H9 (cell line): Measurements from ENCODE around the gene PJVK. TPM values are rescaled to one million over a fixed set of nuclear protein-coding genes. Genes with fewer than 3 reads are reported as not detected.

ENCODE experiments used
- DNase-seq: peaks from one replicate; pipeline ENCODE4 v3.0.0-alpha.2; 2017
- H2AFZ ChIP-seq: one replicate; pipeline ENCODE4 v1.6.1; 2013; ENCODE audit warnings: mild to moderate bottlenecking, low read length, control low read depth, moderate library complexity
- H2AK5ac ChIP-seq: 2 replicates; pipeline ENCODE4 v1.6.1; 2013; ENCODE audit warnings: low read length, control low read depth, mixed read lengths; ENCODE audit not compliant: insufficient read length
- H2BK120ac ChIP-seq: one replicate; pipeline ENCODE4 v1.6.1; 2013; ENCODE audit warnings: low read depth, mild to moderate bottlenecking, low read length, control low read depth, inconsistent platforms; ENCODE audit not compliant: poor library complexity, severe bottlenecking
- H2BK12ac ChIP-seq: 2 replicates; pipeline ENCODE4 v1.6.1; 2013; ENCODE audit warnings: low read length, control low read depth, mixed read lengths, low read depth; ENCODE audit not compliant: insufficient read length
- H2BK15ac ChIP-seq: 2 replicates; pipeline ENCODE4 v1.6.1; 2013; ENCODE audit warnings: low read depth, low read length, control low read depth
- H2BK20ac ChIP-seq: one replicate; pipeline ENCODE4 v1.6.1; 2013; ENCODE audit warnings: low read depth, mild to moderate bottlenecking, low read length, control low read depth, inconsistent platforms; ENCODE audit not compliant: poor library complexity, severe bottlenecking
- H2BK5ac ChIP-seq: 2 replicates; pipeline ENCODE4 v1.6.1; 2013; ENCODE audit warnings: low read length, control low read depth, mixed read lengths; ENCODE audit not compliant: insufficient read length
- H3K14ac ChIP-seq: 2 replicates; pipeline ENCODE4 v1.6.1; 2013; ENCODE audit warnings: low read length, control low read depth; ENCODE audit not compliant: insufficient read depth
- H3K18ac ChIP-seq: 2 replicates; pipeline ENCODE4 v1.6.1; 2013; ENCODE audit warnings: low read depth, mild to moderate bottlenecking, mixed read lengths, low read length, control low read depth; ENCODE audit not compliant: insufficient read length
- H3K23ac ChIP-seq: 2 replicates; pipeline ENCODE4 v1.6.1; 2013; ENCODE audit warnings: low read length, control low read depth, mixed read lengths, low read depth; ENCODE audit not compliant: insufficient read length
- H3K23me2 ChIP-seq: 2 replicates; pipeline ENCODE4 v1.6.1; 2013; ENCODE audit warnings: low read depth, mild to moderate bottlenecking, mixed read lengths, low read length, control low read depth; ENCODE audit not compliant: insufficient read length, poor library complexity, severe bottlenecking
- H3K27ac ChIP-seq: 2 replicates; pipeline ENCODE4 v1.5.1; 2013; ENCODE audit warnings: low read length, control low read depth, mixed read lengths, low read depth; ENCODE audit not compliant: insufficient read length
- H3K27me3 ChIP-seq: 2 replicates; pipeline ENCODE4 v1.6.1; 2013; ENCODE audit warnings: low read length, control low read depth, inconsistent platforms; ENCODE audit not compliant: insufficient read depth
- H3K4ac ChIP-seq: 2 replicates; pipeline ENCODE4 v1.6.1; 2013; ENCODE audit warnings: low read depth, mild to moderate bottlenecking, control low read depth, inconsistent platforms, low read length, moderate library complexity
- H3K4me1 ChIP-seq: 2 replicates; pipeline ENCODE4 v1.6.1; 2013; ENCODE audit warnings: low read length, control low read depth, inconsistent platforms; ENCODE audit not compliant: insufficient read depth
- H3K4me2 ChIP-seq: 2 replicates; pipeline ENCODE4 v1.6.1; 2013; ENCODE audit warnings: low read length, control low read depth, mixed read lengths; ENCODE audit not compliant: insufficient read length, insufficient read depth
- H3K56ac ChIP-seq: 2 replicates; pipeline ENCODE4 v1.6.1; 2013; ENCODE audit warnings: low read depth, mild to moderate bottlenecking, mixed read lengths, low read length, control low read depth; ENCODE audit not compliant: insufficient read length
- H3K79me1 ChIP-seq: 2 replicates; pipeline ENCODE4 v1.6.1; 2013; ENCODE audit warnings: low read depth, mild to moderate bottlenecking, moderate library complexity, low read length, control low read depth, inconsistent platforms; ENCODE audit not compliant: insufficient read depth, poor library complexity, severe bottlenecking
- H3K79me2 ChIP-seq: 2 replicates; pipeline ENCODE4 v1.6.1; 2013; ENCODE audit warnings: low read length, control low read depth, inconsistent platforms; ENCODE audit not compliant: insufficient read depth
- H3K9ac ChIP-seq: 2 replicates; pipeline ENCODE4 v1.6.1; 2013; ENCODE audit warnings: low read length, control low read depth, mixed read lengths; ENCODE audit not compliant: insufficient read length; ENCODE audit errors: extremely low read depth
- H3K9me3 ChIP-seq: one replicate; pipeline ENCODE4 v1.6.1; 2013; ENCODE audit warnings: low read depth, low read length, inconsistent platforms; ENCODE audit not compliant: control insufficient read depth
- H3T11ph ChIP-seq: one replicate; pipeline ENCODE4 v1.6.1; 2013; ENCODE audit warnings: mild to moderate bottlenecking, low read length, control low read depth, inconsistent platforms
- H4K20me1 ChIP-seq: one replicate; pipeline ENCODE4 v1.6.1; 2013; ENCODE audit not compliant: control insufficient read depth, insufficient read length, insufficient read depth
- H4K5ac ChIP-seq: 2 replicates; pipeline ENCODE4 v1.6.1; 2013; ENCODE audit warnings: low read depth, mild to moderate bottlenecking, mixed read lengths, low read length, control low read depth; ENCODE audit not compliant: insufficient read length
- H4K8ac ChIP-seq: replicated peaks from 2 replicates; pipeline ENCODE4 v1.6.1; 2013; ENCODE audit warnings: low read length, control low read depth, mixed read lengths, low read depth; ENCODE audit not compliant: insufficient read length
- H4K91ac ChIP-seq: 2 replicates; pipeline ENCODE4 v1.6.1; 2013; ENCODE audit warnings: low read depth, mild to moderate bottlenecking, moderate library complexity, mixed read lengths, low read length, control low read depth; ENCODE audit not compliant: insufficient read length
- H3K27ac Mint-ChIP-seq, 3 experiments: 2 replicates in 2 of 3; 3 replicates in 1 of 3; pipeline ENCODE4 v1.8.0; 2020 to 2021; ENCODE audit warnings: mixed read lengths in 3 of 3, mild to moderate bottlenecking in 1 of 3, moderate library complexity in 1 of 3
- H3K27me3 Mint-ChIP-seq: 2 replicates; pipeline ENCODE4 v1.8.0; 2021; ENCODE audit warnings: low read depth, mild to moderate bottlenecking, moderate library complexity, mixed read lengths
- H3K36me3 Mint-ChIP-seq, 3 experiments: 2 replicates in 2 of 3; 3 replicates in 1 of 3; pipeline ENCODE4 v1.8.0; 2020 to 2021; ENCODE audit warnings: low read depth in 3 of 3, mixed read lengths in 3 of 3; ENCODE audit not compliant: insufficient read depth in 1 of 3
- H3K4me1 Mint-ChIP-seq, 2 experiments: 2 replicates each; pipeline ENCODE4 v1.8.0; 2020; ENCODE audit warnings: mixed read lengths in 2 of 2
- H3K4me3 Mint-ChIP-seq, 2 experiments: 2 replicates in 1 of 2; 3 replicates in 1 of 2; pipeline ENCODE4 v1.8.0; 2020 to 2021; ENCODE audit warnings: mild to moderate bottlenecking in 2 of 2, mixed read lengths in 2 of 2, moderate library complexity in 1 of 2
- H3K9me3 Mint-ChIP-seq, 2 experiments: 2 replicates in 1 of 2; 3 replicates in 1 of 2; pipeline ENCODE4 v1.8.0; 2020; ENCODE audit warnings: mild to moderate bottlenecking in 2 of 2, mixed read lengths in 2 of 2, moderate library complexity in 1 of 2
- CTCF ChIP-seq: fragments of 200-600 bp; sonication (generic); conservative IDR thresholded peaks from 3 replicates; pipeline ENCODE4 v1.8.0; 2021; ENCODE audit warnings: antibody characterized with exemption, mild to moderate bottlenecking
- WGBS: extraction: QIAGEN DNeasy Blood & Tissue Kit; methylation state at CpG from one replicate; pipeline ENCODE4 v1.1.7; 2013; ENCODE audit warnings: missing lambda C conversion rate, low lambda C conversion rate, mixed read lengths; ENCODE audit not compliant: insufficient read length; ENCODE audit errors: extremely low coverage; 5-methylcytosine and 5-hydroxymethylcytosine counted together
- total RNA-seq: library from RNA; stranded (reverse); gene quantifications from 2 replicates; pipeline ENCODE4 v1.2.1, GENCODE V29; 2021

PJVK gene
- total RNA-seq, 1 experiment from 2014 or later: 4.7 TPM

- no peaks in the 10 kb centered on the region for H3K9me3 ChIP-seq
- no peak overlapping the region for H2BK20ac ChIP-seq
- no CpG with 5 or more reads among the region's 3 CpGs for WGBS
- Mint-ChIP-seq H3K4me1 (peaks cover 10 to 14% of the 10 kb centered on the region in 2 experiments), H3K36me3 (no peaks in the 10 kb centered on the region), H3K9me3 (no peaks in the 10 kb centered on the region), H3K27ac (no peak overlapping the region; a peak in 1 of 7 replicates), H3K27me3 (no peaks in the 10 kb centered on the region), H3K4me3 (no peak overlapping the region)
- H3T11ph ChIP-seq: no peak overlapping the region
- H3K4ac ChIP-seq: no peak overlapping the region
- no peaks in the 10 kb centered on the region for H3K27me3 ChIP-seq
- H2BK120ac ChIP-seq: no peak overlapping the region
- H4K20me1 ChIP-seq: no peaks in the 10 kb centered on the region
- no peak overlapping the region for H2BK12ac ChIP-seq
- no peak overlapping the region for H4K5ac ChIP-seq
- H3K23me2 ChIP-seq: peaks cover 3% of the 10 kb centered on the region
- H3K18ac ChIP-seq: no peak overlapping the region
- H3K23ac ChIP-seq: no peak overlapping the region
- H3K4me1 ChIP-seq: no peaks in the 10 kb centered on the region
- no peak overlapping the region for H3K56ac ChIP-seq
- H3K4me2 ChIP-seq: no peak overlapping the region
- H3K14ac ChIP-seq: no peak overlapping the region
- H4K91ac ChIP-seq: no peak overlapping the region
- H2AFZ ChIP-seq: no peak overlapping the region
- no peaks in the 10 kb centered on the region for H3K79me2 ChIP-seq
- H2AK5ac ChIP-seq: no peak overlapping the region
- H3K27ac ChIP-seq: no peak overlapping the region
- no peak overlapping the region for H2BK15ac ChIP-seq
- no peak overlapping the region for H4K8ac ChIP-seq
- no peaks in the 10 kb centered on the region for H3K79me1 ChIP-seq
- no peak for DNase-seq
- no peak overlapping the region for H2BK5ac ChIP-seq
- no peak for TF ChIP-seq CTCF
- no peak overlapping the region for H3K9ac ChIP-seq
Observed at GRCh38 chr2:178417916-178418315, 33.3 kb upstream of the PJVK start.
